Epithelial cell of proximal tubule (primary cell): ENCODE data around the gene KCNK1. TPM values are rescaled to one million over a fixed set of nuclear protein-coding genes. Genes with fewer than 3 reads are reported as not detected.

Source experiments
- DNase-seq: peaks from one replicate; pipeline ENCODE4 v3.0.0-alpha.2; 2011; ENCODE audit warnings: low read depth
- H3K4me3 ChIP-seq: 2 replicates; pipeline ENCODE4 v1.5.1; 2011; ENCODE audit warnings: low read depth, mild to moderate bottlenecking, low read length
- total RNA-seq: library from RNA; depleted of rRNA; stranded (reverse); fragments of >200 nt; gene quantifications from 2 replicates; pipeline ENCODE4 v1.2.3, GENCODE V29; 2015
- TF ChIP-seq, protein P1 (sequence below): conservative IDR thresholded peaks from 2 replicates; pipeline ENCODE4 v1.5.1; 2012; ENCODE audit warnings: low read depth, mild to moderate bottlenecking, low read length

The KCNK1 gene
- total RNA-seq, 1 donor from 2014 or later, result 9.8 TPM

- TF ChIP-seq, protein P1, sequence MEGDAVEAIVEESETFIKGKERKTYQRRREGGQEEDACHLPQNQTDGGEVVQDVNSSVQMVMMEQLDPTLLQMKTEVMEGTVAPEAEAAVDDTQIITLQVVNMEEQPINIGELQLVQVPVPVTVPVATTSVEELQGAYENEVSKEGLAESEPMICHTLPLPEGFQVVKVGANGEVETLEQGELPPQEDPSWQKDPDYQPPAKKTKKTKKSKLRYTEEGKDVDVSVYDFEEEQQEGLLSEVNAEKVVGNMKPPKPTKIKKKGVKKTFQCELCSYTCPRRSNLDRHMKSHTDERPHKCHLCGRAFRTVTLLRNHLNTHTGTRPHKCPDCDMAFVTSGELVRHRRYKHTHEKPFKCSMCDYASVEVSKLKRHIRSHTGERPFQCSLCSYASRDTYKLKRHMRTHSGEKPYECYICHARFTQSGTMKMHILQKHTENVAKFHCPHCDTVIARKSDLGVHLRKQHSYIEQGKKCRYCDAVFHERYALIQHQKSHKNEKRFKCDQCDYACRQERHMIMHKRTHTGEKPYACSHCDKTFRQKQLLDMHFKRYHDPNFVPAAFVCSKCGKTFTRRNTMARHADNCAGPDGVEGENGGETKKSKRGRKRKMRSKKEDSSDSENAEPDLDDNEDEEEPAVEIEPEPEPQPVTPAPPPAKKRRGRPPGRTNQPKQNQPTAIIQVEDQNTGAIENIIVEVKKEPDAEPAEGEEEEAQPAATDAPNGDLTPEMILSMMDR, result no peak
- no peak for DNase-seq
- no peak overlapping the region for H3K4me3 ChIP-seq
Measured at GRCh38 chr1:233671286-233671685, 57.4 kb downstream of the KCNK1 start.

GRCh38 chr1:233672732-233673131, 58.8 kb downstream of the KCNK1 start:
- TF ChIP-seq, protein P1, result no peak
- peak overlapping the region; percentile 43 for H3K4me3 ChIP-seq
- DNase-seq, result no peak

DNA sequence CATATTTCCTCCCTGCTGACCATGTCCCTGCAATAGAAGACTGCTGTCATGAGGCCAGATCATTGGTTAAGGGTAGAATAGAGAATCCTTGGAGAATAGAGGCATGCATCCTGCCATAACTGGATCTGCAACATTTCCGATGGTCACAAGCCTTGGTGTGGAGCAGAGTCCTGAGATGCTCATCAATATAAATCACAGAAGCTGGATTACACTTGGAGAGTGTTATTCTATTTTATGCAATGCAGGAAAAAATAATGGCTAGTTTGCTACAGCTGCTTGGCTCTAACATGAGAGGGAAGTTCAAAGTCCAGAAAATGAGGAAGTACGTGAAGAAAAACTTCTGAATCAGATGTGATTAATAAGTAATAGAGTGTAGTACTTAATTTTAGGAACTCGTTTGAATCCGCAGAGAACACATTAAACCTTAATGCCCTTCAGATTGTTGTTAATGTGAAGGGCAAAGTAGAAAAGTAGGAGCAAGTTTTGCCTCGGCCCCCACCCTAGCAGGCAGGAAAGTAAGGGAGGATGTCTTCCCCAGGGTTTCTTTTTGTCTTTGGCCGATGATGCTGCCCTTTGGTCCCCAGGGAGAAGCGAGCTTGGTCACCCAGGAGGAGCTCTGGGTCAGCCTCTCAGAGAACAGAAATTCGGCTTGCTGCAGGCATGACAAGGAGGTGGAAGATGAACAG, 59.5 kb downstream of the KCNK1 start:
- TF ChIP-seq, protein P1, result no peak
- H3K4me3 ChIP-seq, result peak overlapping the region; percentile 43
- DNase-seq, result peak; percentile 52

GRCh38 chr1:233673947-233674431, 60.1 kb downstream of the KCNK1 start:
- peak overlapping the region; percentile 43 for H3K4me3 ChIP-seq
- TF ChIP-seq, protein P1, result no peak
- DNase-seq, result peak; percentile 40

DNA sequence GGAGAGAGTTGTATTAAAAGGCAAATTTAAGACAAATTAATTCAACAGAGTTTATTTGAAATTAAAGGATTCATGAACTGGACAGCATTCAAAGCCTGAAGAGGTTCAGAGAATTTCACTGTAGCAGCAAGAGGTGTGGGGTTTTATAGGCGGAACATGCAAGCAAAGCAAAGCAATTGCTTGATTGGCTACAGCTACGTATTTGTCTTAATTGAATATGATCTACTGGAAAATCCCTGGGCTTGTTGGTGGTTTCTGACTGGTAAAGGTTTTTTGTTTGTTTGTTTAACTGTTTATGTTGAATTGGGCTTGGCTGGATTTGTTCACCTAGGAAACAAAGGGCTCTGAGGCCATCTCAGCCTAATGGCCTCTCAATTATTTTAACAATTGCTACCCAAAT, 61.5 kb downstream of the KCNK1 start:
- TF ChIP-seq, protein P1, result no peak
- DNase-seq, result no peak
- no peak overlapping the region for H3K4me3 ChIP-seq

GRCh38 chr1:233675893-233676292, 62.0 kb downstream of the KCNK1 start:
- DNase-seq, result no peak
- H3K4me3 ChIP-seq, result no peak overlapping the region
- TF ChIP-seq, protein P1, result peak; percentile 12
